HCT116 (cell line): ENCODE data around the gene SLCO2B1. TPM values are rescaled to one million over a fixed set of nuclear protein-coding genes. Genes with fewer than 3 reads are reported as not detected.

Source experiments
- ATAC-seq: fragments of 200-7000 bp; cut with Tn5 transposase; 2 replicates; pipeline ENCODE4 v1.9.1; 2020; ENCODE audit warnings: mild to moderate bottlenecking, moderate library complexity
- BruUV-seq: library from RNA; stranded (reverse); fragments of 400-500 nt; replicated peaks from 2 replicates; lab custom pipeline; 2021; lab: Mats Ljungman, UMichigan
- CTCF ChIA-PET: fragments of 300-600 bp; sonication (Branson Sonifier 250); formaldehyde crosslinking; loops from one replicate; lab custom pipeline; 2021; ENCODE audit warnings: antibody characterized with exemption; lab: Charles Lee
- POLR2A ChIA-PET: fragments of 300-600, 350-600 bp; sonication (Branson Sonifier 250); formaldehyde crosslinking; loops from one replicate; lab custom pipeline; 2021; ENCODE audit warnings: antibody characterized with exemption; lab: Charles Lee
- RAD21 ChIA-PET, 2 experiments: fragments of 300-600 bp; sonication (Branson Sonifier 250); formaldehyde crosslinking; loops; one replicate each; lab custom pipeline; 2023; ENCODE audit warnings: low total read pairs in 2 of 2; ENCODE audit not compliant: uncharacterized antibody in 2 of 2, unreplicated experiment in 2 of 2, low non-redundant PET in 1 of 2; lab: Charles Lee
- DNase-seq: peaks from one replicate; pipeline ENCODE4 v3.0.0-alpha.2; 2010; ENCODE audit warnings: low read depth, low spot score
- H2AFZ ChIP-seq: fragments of 200-600 bp; shearing (Covaris generic), sonication (generic); 2 replicates; pipeline ENCODE4 v1.6.1; 2017; ENCODE audit warnings: low read depth, mixed run types, mixed read lengths, antibody characterized with exemption, low read length; ENCODE audit not compliant: poor library complexity, severe bottlenecking
- H3K27ac ChIP-seq: 2 replicates; pipeline ENCODE4 v1.5.1; 2012; ENCODE audit warnings: low read depth, low read length
- H3K27me3 ChIP-seq: fragments of 200-600 bp; sonication (generic); 2 replicates; pipeline ENCODE4 v1.6.1; 2016; ENCODE audit warnings: mixed run types, low read length, mixed read lengths; ENCODE audit not compliant: insufficient read depth
- H3K36me3 ChIP-seq, 2 experiments: fragments of 200-500 bp in 1 of 2; fragments of 200-600 bp in 1 of 2; sonication (Bioruptor generic) in 1 of 2; sonication (generic) in 1 of 2; 2 replicates each; pipeline versions ENCODE4 v1.5.1 to v1.6.1; 2014 to 2016; ENCODE audit warnings: low read length in 2 of 2, inconsistent platforms in 1 of 2, mixed read lengths in 1 of 2, mixed run types in 1 of 2; ENCODE audit not compliant: insufficient read depth in 2 of 2, control insufficient read depth in 1 of 2
- H3K4me1 ChIP-seq, 2 experiments: fragments of 200-600 bp in 1 of 2; sonication (generic) in 1 of 2; 2 replicates each; pipeline versions ENCODE4 v1.5.1 to v1.6.1; 2012 to 2017; ENCODE audit warnings: low read length in 2 of 2, inconsistent platforms in 1 of 2, mild to moderate bottlenecking in 1 of 2, mixed read lengths in 1 of 2, mixed run types in 1 of 2, moderate library complexity in 1 of 2; ENCODE audit not compliant: insufficient read depth in 2 of 2, control insufficient read depth in 1 of 2
- H3K4me2 ChIP-seq: fragments of 200-600 bp; sonication (generic); 2 replicates; pipeline ENCODE4 v1.6.1; 2017; ENCODE audit warnings: mixed run types, low read length, mixed read lengths
- H3K4me3 ChIP-seq, 2 experiments: fragments of 200-600 bp in 1 of 2; sonication (generic) in 1 of 2; replicated peaks in 1 of 2; 2 replicates each; pipeline ENCODE4 v1.5.1; 2011 to 2016; ENCODE audit warnings: low read length in 2 of 2, control low read depth in 1 of 2, low read depth in 1 of 2, mild to moderate bottlenecking in 1 of 2, mixed read lengths in 1 of 2, mixed run types in 1 of 2
- H3K79me2 ChIP-seq: fragments of 200-600 bp; sonication (generic); 2 replicates; pipeline ENCODE4 v1.6.1; 2017; ENCODE audit warnings: mild to moderate bottlenecking, mixed run types, low read length, moderate library complexity, mixed read lengths; ENCODE audit not compliant: insufficient read depth
- H3K9ac ChIP-seq: fragments of 200-600 bp; sonication (generic); 2 replicates; pipeline ENCODE4 v1.6.1; 2016; ENCODE audit warnings: low read length, mixed read lengths
- H3K9me2 ChIP-seq: fragments of 200-600 bp; sonication (generic), shearing (Covaris generic); 2 replicates; pipeline ENCODE4 v1.6.1; 2017; ENCODE audit warnings: mixed run types, mild to moderate bottlenecking, moderate library complexity; ENCODE audit not compliant: insufficient read depth
- H3K9me3 ChIP-seq, 2 experiments: fragments of 200-500 bp in 1 of 2; fragments of 200-600 bp in 1 of 2; sonication (Bioruptor generic) in 1 of 2; sonication (generic) in 1 of 2; 2 replicates each; pipeline ENCODE4 v1.6.1; 2014 to 2017; ENCODE audit warnings: low read length in 2 of 2, mixed read lengths in 2 of 2, inconsistent platforms in 1 of 2, low read depth in 1 of 2, mild to moderate bottlenecking in 1 of 2, mixed run types in 1 of 2, moderate library complexity in 1 of 2; ENCODE audit not compliant: control insufficient read depth in 1 of 2, insufficient read depth in 1 of 2
- H4K20me1 ChIP-seq: fragments of 200-600 bp; sonication (generic), shearing (Covaris generic); 2 replicates; pipeline ENCODE4 v1.6.1; 2017; ENCODE audit warnings: mixed run types, mild to moderate bottlenecking, moderate library complexity; ENCODE audit not compliant: insufficient read depth
- CEBPB ChIP-seq: IDR thresholded peaks from 2 replicates; pipeline ENCODE4 v1.6.1; 2012; ENCODE audit warnings: low read depth
- EGR1 ChIP-seq: IDR thresholded peaks from 2 replicates; pipeline ENCODE4 v1.6.1; 2012; ENCODE audit warnings: low read depth
- ELF1 ChIP-seq: IDR thresholded peaks from 2 replicates; pipeline ENCODE4 v1.6.1; 2012; ENCODE audit warnings: low read depth, borderline replicate concordance
- JUND ChIP-seq: IDR thresholded peaks from 2 replicates; pipeline ENCODE4 v1.6.1; 2012
- MAX ChIP-seq: IDR thresholded peaks from 2 replicates; pipeline ENCODE4 v1.6.1; 2012
- SIN3A ChIP-seq: IDR thresholded peaks from 2 replicates; pipeline ENCODE4 v1.6.1; 2012; ENCODE audit warnings: low read depth
- SP1 ChIP-seq: IDR thresholded peaks from 2 replicates; pipeline ENCODE4 v1.6.1; 2012; ENCODE audit warnings: low read depth
- SRF ChIP-seq: IDR thresholded peaks from 2 replicates; pipeline ENCODE4 v1.6.1; 2012; ENCODE audit warnings: low read depth
- TCF7L2 ChIP-seq: IDR thresholded peaks from 2 replicates; pipeline ENCODE4 v1.7.0; 2011; ENCODE audit warnings: borderline replicate concordance, inconsistent platforms; ENCODE audit not compliant: insufficient read depth, insufficient read length; ENCODE audit errors: extremely low read depth
- YY1 ChIP-seq: IDR thresholded peaks from 2 replicates; pipeline ENCODE4 v1.6.1; 2011; ENCODE audit warnings: low read length, low read depth, moderate library complexity, mild to moderate bottlenecking; ENCODE audit not compliant: insufficient replicate concordance; ENCODE audit errors: extremely low read depth
- ZFX ChIP-seq: fragments of 450-650 bp; IDR thresholded peaks from 2 replicates; pipeline ENCODE4 v1.6.1; 2017
- ZNF274 ChIP-seq: fragments of 200-500 bp; sonication (Bioruptor generic); IDR thresholded peaks from 2 replicates; pipeline ENCODE4 v1.6.1; 2014; ENCODE audit warnings: mild to moderate bottlenecking, low read depth, low read length, inconsistent platforms
- intact Hi-C: fragments of 100-400 bp; cut with micrococcal nuclease; formaldehyde crosslinking; loops from 2 replicates; pipeline ENCODE4 v1.10.0; 2022
- total RNA-seq: library from RNA; stranded (reverse); gene quantifications from one replicate; pipeline ENCODE4 v1.2.1, GENCODE V29; 2021; ENCODE audit not compliant: unreplicated experiment
- TF ChIP-seq, protein P1 (sequence below): IDR thresholded peaks from 2 replicates; pipeline ENCODE4 v1.6.1; 2011; ENCODE audit warnings: mild to moderate bottlenecking, low read length, moderate library complexity; ENCODE audit not compliant: insufficient replicate concordance; ENCODE audit errors: extremely low read depth

The SLCO2B1 gene
- total RNA-seq, 1 experiment from 2014 or later, result 0.81 TPM

GRCh38 chr11:75200051-75200450 is 49.1 kb downstream of the SLCO2B1 start:
- intact Hi-C loops, result no loop called here
- no peaks in the 10 kb centered on the region for H4K20me1 ChIP-seq
- H3K27me3 ChIP-seq, result 0 out of 2 replicates have a peak, but pooled peaks cover 3% of the 10 kb centered on the region
- H3K4me1 ChIP-seq, result no peaks in the 10 kb centered on the region
- TF ChIP-seq MAX (no peak), YY1 (no peak), ELF1 (no peak), EGR1 (no peak), SRF (no peak), JUND (no peak), SP1 (no peak), CEBPB (no peak), ZNF274 (no peak), TCF7L2 (no peak), ZFX (no peak), SIN3A (no peak)
- TF ChIP-seq, protein P1, sequence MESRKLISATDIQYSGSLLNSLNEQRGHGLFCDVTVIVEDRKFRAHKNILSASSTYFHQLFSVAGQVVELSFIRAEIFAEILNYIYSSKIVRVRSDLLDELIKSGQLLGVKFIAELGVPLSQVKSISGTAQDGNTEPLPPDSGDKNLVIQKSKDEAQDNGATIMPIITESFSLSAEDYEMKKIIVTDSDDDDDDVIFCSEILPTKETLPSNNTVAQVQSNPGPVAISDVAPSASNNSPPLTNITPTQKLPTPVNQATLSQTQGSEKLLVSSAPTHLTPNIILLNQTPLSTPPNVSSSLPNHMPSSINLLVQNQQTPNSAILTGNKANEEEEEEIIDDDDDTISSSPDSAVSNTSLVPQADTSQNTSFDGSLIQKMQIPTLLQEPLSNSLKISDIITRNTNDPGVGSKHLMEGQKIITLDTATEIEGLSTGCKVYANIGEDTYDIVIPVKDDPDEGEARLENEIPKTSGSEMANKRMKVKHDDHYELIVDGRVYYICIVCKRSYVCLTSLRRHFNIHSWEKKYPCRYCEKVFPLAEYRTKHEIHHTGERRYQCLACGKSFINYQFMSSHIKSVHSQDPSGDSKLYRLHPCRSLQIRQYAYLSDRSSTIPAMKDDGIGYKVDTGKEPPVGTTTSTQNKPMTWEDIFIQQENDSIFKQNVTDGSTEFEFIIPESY, result no peak
- H3K79me2 ChIP-seq, result no peaks in the 10 kb centered on the region
- no peak overlapping the region for H3K9ac ChIP-seq
- no peak for DNase-seq
- no peaks in the 10 kb centered on the region for H3K9me3 ChIP-seq
- ChIA-PET POLR2A (no interaction called here), CTCF (no interaction called here), RAD21 (no interaction called here)
- no peak for ATAC-seq
- no peak overlapping the region for H3K4me2 ChIP-seq
- H3K4me3 ChIP-seq, result no peak overlapping the region
- H2AFZ ChIP-seq, result no peak overlapping the region
- no peak overlapping the region for H3K27ac ChIP-seq
- H3K36me3 ChIP-seq, result no peaks in the 10 kb centered on the region
- H3K9me2 ChIP-seq, result no peaks in the 10 kb centered on the region
- no TSS peak for BruUV-seq
